Hepatocyte (in vitro differentiated cells): ENCODE data around the gene CCM2. TPM values are rescaled to one million over a fixed set of nuclear protein-coding genes. Genes with fewer than 3 reads are reported as not detected.

Experiments used
- DNase-seq: peaks from one replicate; pipeline ENCODE4 v3.0.0-alpha.2; 2016; ENCODE audit warnings: low spot score
- H2AFZ ChIP-seq: fragments of 200-600 bp; sonication (generic); 2 replicates; pipeline ENCODE4 v1.6.0; 2016; ENCODE audit warnings: antibody characterized with exemption, mild to moderate bottlenecking
- H3K27ac ChIP-seq: fragments of 200-600 bp; sonication (generic); 2 replicates; pipeline ENCODE4 v1.5.1; 2016; ENCODE audit warnings: mild to moderate bottlenecking
- H3K27me3 ChIP-seq: fragments of 200-600 bp; sonication (generic); 2 replicates; pipeline ENCODE4 v1.6.1; 2016
- H3K36me3 ChIP-seq: fragments of 200-600 bp; sonication (generic); replicated peaks from 2 replicates; pipeline ENCODE4 v1.5.1; 2016; ENCODE audit warnings: low read depth; ENCODE audit not compliant: insufficient read depth
- H3K4me1 ChIP-seq: fragments of 200-600 bp; sonication (generic); 2 replicates; pipeline ENCODE4 v1.5.1; 2016; ENCODE audit warnings: mild to moderate bottlenecking, moderate library complexity; ENCODE audit not compliant: insufficient read depth
- H3K4me2 ChIP-seq: fragments of 200-600 bp; sonication (generic); 2 replicates; pipeline ENCODE4 v1.6.0; 2016
- H3K4me3 ChIP-seq: fragments of 200-600 bp; sonication (generic); 2 replicates; pipeline ENCODE4 v1.5.1; 2016; ENCODE audit warnings: mild to moderate bottlenecking
- H3K79me2 ChIP-seq: fragments of 200-600 bp; sonication (generic); 2 replicates; pipeline ENCODE4 v1.6.0; 2017; ENCODE audit warnings: mild to moderate bottlenecking
- H3K9me2 ChIP-seq: fragments of 200-600 bp; sonication (generic); replicated peaks from 2 replicates; pipeline ENCODE4 v1.6.0; 2017; ENCODE audit warnings: mild to moderate bottlenecking; ENCODE audit not compliant: insufficient read depth
- H3K9me3 ChIP-seq: fragments of 200-600 bp; sonication (generic); 2 replicates; pipeline ENCODE4 v1.5.1; 2016; ENCODE audit warnings: low read depth, mild to moderate bottlenecking
- H4K20me1 ChIP-seq: fragments of 200-600 bp; sonication (generic); 2 replicates; pipeline ENCODE4 v1.6.0; 2016; ENCODE audit warnings: mild to moderate bottlenecking; ENCODE audit not compliant: insufficient read depth, poor library complexity, severe bottlenecking
- CTCF ChIP-seq: fragments of 200-600 bp; sonication (generic); IDR thresholded peaks from 2 replicates; pipeline ENCODE4 v1.5.1; 2016; ENCODE audit warnings: antibody characterized with exemption, mild to moderate bottlenecking; ENCODE audit not compliant: poor library complexity
- EZH2 ChIP-seq: fragments of 200-600 bp; sonication (generic); IDR thresholded peaks from 2 replicates; pipeline ENCODE4 v1.6.1; 2016; ENCODE audit warnings: antibody characterized with exemption, mild to moderate bottlenecking, borderline replicate concordance
- EZH2phosphoT487 ChIP-seq: fragments of 200-600 bp; sonication (generic); IDR thresholded peaks from one replicate; pipeline ENCODE4 v1.6.1; 2018; ENCODE audit warnings: antibody characterized with exemption, mild to moderate bottlenecking, low read depth, moderate library complexity; ENCODE audit not compliant: unreplicated experiment, severe bottlenecking
- WGBS: methylation state at CpG from one replicate; pipeline ENCODE4 v1.1.6; 2016; ENCODE audit warnings: low lambda C conversion rate; ENCODE audit errors: missing lambda C conversion rate; 5-methylcytosine and 5-hydroxymethylcytosine counted together
- polyA plus RNA-seq: library from polyadenylated mRNA; unstranded; fragments of >200 nt; fragmentation: Nextera tagmentation; extraction: Ambion mirVana; gene quantifications from 2 replicates; pipeline ENCODE4 v1.2.1, GENCODE V29; 2016
- total RNA-seq: library from RNA; depleted of rRNA; stranded (reverse); fragments of >200 nt; gene quantifications from 2 replicates; pipeline ENCODE4 v1.2.3, GENCODE V29; 2014

Gene CCM2
- total and polyA plus RNA-seq, 2 experiments from 2014 or later = 32.2 to 57.1 TPM

- WGBS = 95% methylated on average over 8 of the region's 8 CpGs
Measured at GRCh38 chr7:44995555-44996493, 4.2 kb upstream of the CCM2 start.

GRCh38 chr7:44998153-44998871 lies 1.7 kb upstream of the CCM2 start:
- H3K36me3 ChIP-seq = no peaks in the 10 kb centered on the region
- no peaks in the 10 kb centered on the region for H4K20me1 ChIP-seq
- H3K9me3 ChIP-seq = no peaks in the 10 kb centered on the region
- no peaks in the 10 kb centered on the region for H3K9me2 ChIP-seq
- peak overlapping the region; percentile 80 for H3K4me2 ChIP-seq
- peaks cover 29% of the 10 kb centered on the region for H3K79me2 ChIP-seq
- peak overlapping the region; percentile 93 for H2AFZ ChIP-seq
- peaks cover 13% of the 10 kb centered on the region for H3K4me1 ChIP-seq
- DNase-seq = no peak
- peak overlapping the region; percentile 80 for H3K27ac ChIP-seq
- WGBS = 79% methylated on average over 4 of the region's 4 CpGs
- no peak for TF ChIP-seq EZH2phosphoT487
- TF ChIP-seq EZH2 = no peak
- no peak for TF ChIP-seq CTCF
- no peak overlapping the region for H3K4me3 ChIP-seq
- no peaks in the 10 kb centered on the region for H3K27me3 ChIP-seq

More at GRCh38 chr7:44995555-44996493, 4.2 kb upstream of the CCM2 start:
- H3K9me2 ChIP-seq = no peaks in the 10 kb centered on the region
- no peak overlapping the region for H3K4me2 ChIP-seq
- no peak overlapping the region for H2AFZ ChIP-seq
- peaks cover 5% of the 10 kb centered on the region for H3K79me2 ChIP-seq
- H3K4me3 ChIP-seq = no peak overlapping the region
- no peak for DNase-seq
- H4K20me1 ChIP-seq = no peaks in the 10 kb centered on the region
- no peaks in the 10 kb centered on the region for H3K36me3 ChIP-seq
- no peak overlapping the region for H3K27ac ChIP-seq
- H3K4me1 ChIP-seq = peaks cover 3% of the 10 kb centered on the region
- H3K27me3 ChIP-seq = no peaks in the 10 kb centered on the region
- TF ChIP-seq CTCF (no peak), EZH2phosphoT487 (no peak), EZH2 (no peak)
- no peaks in the 10 kb centered on the region for H3K9me3 ChIP-seq

GRCh38 chr7:44999245-45000092 lies 532 bp upstream of the CCM2 start:
- no peaks in the 10 kb centered on the region for H3K9me2 ChIP-seq
- no peaks in the 10 kb centered on the region for H3K27me3 ChIP-seq
- H3K4me1 ChIP-seq = peaks cover 13% of the 10 kb centered on the region
- DNase-seq = peak; percentile 100
- peaks cover 41% of the 10 kb centered on the region for H3K79me2 ChIP-seq
- no peaks in the 10 kb centered on the region for H3K9me3 ChIP-seq
- peak overlapping the region; percentile 81 for H3K4me3 ChIP-seq
- no peaks in the 10 kb centered on the region for H4K20me1 ChIP-seq
- H3K36me3 ChIP-seq = no peaks in the 10 kb centered on the region
- peak overlapping the region; percentile 80 for H3K4me2 ChIP-seq
- TF ChIP-seq EZH2phosphoT487 (no peak), CTCF (no peak), EZH2 (no peak)
- H3K27ac ChIP-seq = peak overlapping the region; percentile 80
- 1% methylated on average over 60 of the region's 66 CpGs for WGBS
- peak overlapping the region; percentile 93 for H2AFZ ChIP-seq
